22Rv1 (cell line): ENCODE measurements around the gene LGALS7B.
"Not testable (repeated sequence)": the region's sequence is repeated elsewhere in the genome, so short reads cannot be mapped to it uniquely, and the experiment has no call there.

ENCODE experiments used
- H3K27ac ChIP-seq: fragments of 450-650 bp; 2 replicates; pipeline ENCODE4 v1.5.1; 2017
- CTCF ChIP-seq: fragments of 450-650 bp; IDR thresholded peaks from 2 replicates; pipeline ENCODE4 v1.5.1; 2017; ENCODE audit warnings: mild to moderate bottlenecking
- ZFX ChIP-seq: fragments of 450-650 bp; IDR thresholded peaks from 2 replicates; pipeline ENCODE4 v1.6.1; 2017; ENCODE audit warnings: antibody characterized with exemption, borderline replicate concordance

The LGALS7B gene

GRCh38 chr19:38774181-38774950, 14.6 kb upstream of the LGALS7B start:
- H3K27ac ChIP-seq: no peak overlapping the region
- no peak for TF ChIP-seq CTCF
- no peak for TF ChIP-seq ZFX

GRCh38 chr19:38778733-38779132, 10.3 kb upstream of the LGALS7B start:
- TF ChIP-seq CTCF (no peak), ZFX (no peak)
- H3K27ac ChIP-seq: no peak overlapping the region

GRCh38 chr19:38780443-38780842, 8.6 kb upstream of the LGALS7B start:
- TF ChIP-seq CTCF (no peak), ZFX (no peak)
- H3K27ac ChIP-seq: no peak overlapping the region

GRCh38 chr19:38781058-38781457, 7.9 kb upstream of the LGALS7B start:
- TF ChIP-seq CTCF (no peak), ZFX (no peak)
- H3K27ac ChIP-seq: no peak overlapping the region

GRCh38 chr19:38782212-38782611, 6.8 kb upstream of the LGALS7B start:
- H3K27ac ChIP-seq: not testable (repeated sequence)

GRCh38 chr19:38784224-38784623, 4.8 kb upstream of the LGALS7B start:
- H3K27ac ChIP-seq: no peak overlapping the region
- no peak for TF ChIP-seq CTCF
- no peak for TF ChIP-seq ZFX

DNA sequence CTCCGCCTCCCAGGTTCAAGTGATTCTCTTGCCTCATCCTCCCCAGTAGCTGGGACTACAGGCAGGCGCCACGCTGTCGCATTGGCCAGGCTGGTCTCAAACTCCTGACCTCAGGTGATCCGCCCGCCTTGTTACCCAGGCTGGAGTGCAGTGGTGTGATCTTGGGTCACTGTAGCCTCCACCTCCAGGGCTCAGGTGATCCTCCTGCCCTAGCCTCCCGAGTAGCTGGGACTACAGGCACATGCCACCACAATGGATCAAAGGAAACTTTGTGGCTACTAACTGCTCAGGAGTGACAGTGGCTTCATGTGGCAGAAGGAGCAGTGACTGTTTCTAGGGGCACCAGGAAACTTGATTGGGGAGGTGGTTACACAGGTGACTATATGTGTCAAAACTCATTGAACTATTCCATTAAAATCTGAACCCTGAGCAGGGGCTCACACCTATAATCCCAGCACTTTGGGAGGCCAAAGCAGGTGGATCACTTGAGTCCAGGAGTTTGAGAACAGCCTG, 3.8 kb upstream of the LGALS7B start:
- TF ChIP-seq ZFX (no peak), CTCF (no peak)
- H3K27ac ChIP-seq: no peak overlapping the region

DNA sequence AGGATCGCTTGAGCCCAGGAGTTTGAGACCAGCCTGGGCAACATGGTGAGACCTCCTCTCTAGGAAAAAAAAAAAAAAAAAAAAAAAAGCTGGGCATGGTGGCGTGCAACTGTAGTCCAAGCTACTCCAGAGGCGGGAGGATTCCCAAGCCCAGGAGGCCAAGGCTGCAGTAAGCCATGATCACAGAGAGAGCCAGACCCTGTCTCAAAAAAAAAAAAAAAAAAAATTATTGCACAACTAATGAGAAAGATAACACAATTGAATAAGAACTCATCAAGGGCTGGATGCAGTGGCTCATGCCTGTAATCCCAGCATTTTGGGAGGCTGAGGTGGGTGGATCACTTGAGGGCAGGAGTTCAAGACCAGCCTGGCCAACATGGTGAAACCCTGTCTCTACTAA, 2.9 kb upstream of the LGALS7B start:
- H3K27ac ChIP-seq: not testable (repeated sequence)
